PC-9 (cell line): ENCODE measurements around the gene NPB. TPM values are rescaled to one million over a fixed set of nuclear protein-coding genes. Genes with fewer than 3 reads are reported as not detected.

Experiments
- BruUV-seq: library from RNA; stranded (reverse); fragments of 400-500 nt; replicated peaks from 2 replicates; lab custom pipeline; 2021; lab: Mats Ljungman, UMichigan
- CTCF ChIA-PET: fragments of 300-600 bp; sonication (Branson Sonifier 250); formaldehyde crosslinking; loops from one replicate; lab custom pipeline; 2022; ENCODE audit warnings: antibody characterized with exemption; lab: Charles Lee
- POLR2A ChIA-PET: fragments of 300-600 bp; sonication (Branson Sonifier 250); formaldehyde crosslinking; loops from one replicate; lab custom pipeline; 2022; ENCODE audit warnings: antibody characterized with exemption; ENCODE audit not compliant: unreplicated experiment; lab: Charles Lee
- DNase-seq, 2 experiments: peaks; one replicate each; pipeline versions ENCODE4 v3.0.0 to v3.0.0-alpha.2; 2015 to 2022; ENCODE audit warnings: mixed read lengths in 1 of 2
- H2AFZ ChIP-seq: fragments of 200-600 bp; sonication (generic); 2 replicates; pipeline ENCODE4 v1.8.1; 2017; ENCODE audit warnings: antibody characterized with exemption
- H3F3A ChIP-seq: fragments of 200-600 bp; sonication (generic); 2 replicates; pipeline ENCODE4 v1.8.1; 2017; ENCODE audit warnings: antibody characterized with exemption, mild to moderate bottlenecking, low read depth; ENCODE audit not compliant: insufficient read depth
- H3K27ac ChIP-seq: fragments of 200-600 bp; sonication (generic); 2 replicates; pipeline ENCODE4 v1.6.1; 2016; ENCODE audit warnings: mixed run types
- H3K27me3 ChIP-seq: fragments of 200-600 bp; sonication (generic); 2 replicates; pipeline ENCODE4 v1.6.1; 2016; ENCODE audit warnings: low read depth, mixed run types; ENCODE audit not compliant: insufficient read depth
- H3K36me3 ChIP-seq: fragments of 200-600 bp; sonication (generic); 2 replicates; pipeline ENCODE4 v1.6.1; 2016; ENCODE audit warnings: low read depth, mixed run types
- H3K4me1 ChIP-seq: fragments of 200-600 bp; sonication (generic); replicated peaks from 2 replicates; pipeline ENCODE4 v1.6.1; 2016; ENCODE audit warnings: mixed run types; ENCODE audit not compliant: insufficient read depth
- H3K4me2 ChIP-seq: fragments of 200-600 bp; sonication (generic); 2 replicates; pipeline ENCODE4 v1.6.1; 2017; ENCODE audit warnings: mixed run types
- H3K4me3 ChIP-seq: fragments of 200-600 bp; sonication (generic); 2 replicates; pipeline ENCODE4 v1.6.1; 2016; ENCODE audit warnings: mixed run types
- H3K79me2 ChIP-seq: fragments of 200-600 bp; sonication (generic); 2 replicates; pipeline ENCODE4 v1.6.1; 2017; ENCODE audit warnings: low read depth, mixed run types
- H3K9me2 ChIP-seq: fragments of 200-600 bp; sonication (generic); 2 replicates; pipeline ENCODE4 v1.8.1; 2017; ENCODE audit warnings: mild to moderate bottlenecking; ENCODE audit not compliant: insufficient read depth
- H3K9me3 ChIP-seq: fragments of 200-600 bp; sonication (generic); 2 replicates; pipeline ENCODE4 v1.8.1; 2016; ENCODE audit warnings: low read depth; ENCODE audit not compliant: insufficient read depth
- H4K20me1 ChIP-seq: fragments of 200-600 bp; sonication (generic); 2 replicates; pipeline ENCODE4 v1.8.1; 2017; ENCODE audit not compliant: insufficient read depth
- CTCF ChIP-seq: fragments of 200-600 bp; sonication (generic); conservative IDR thresholded peaks from 2 replicates; pipeline ENCODE4 v1.6.1; 2017; ENCODE audit warnings: mixed run types, antibody characterized with exemption, mild to moderate bottlenecking, moderate library complexity
- EZH2 ChIP-seq: fragments of 200-600 bp; sonication (generic); IDR thresholded peaks from 2 replicates; pipeline ENCODE4 v1.8.0; 2017; ENCODE audit warnings: antibody characterized with exemption, low read depth
- intact Hi-C: fragments of 100-400 bp; cut with micrococcal nuclease; formaldehyde crosslinking; loops from one replicate; pipeline ENCODE4 v1.10.0; 2022; ENCODE audit not compliant: unreplicated experiment
- total RNA-seq: library from RNA; stranded (reverse); gene quantifications from 2 replicates; pipeline ENCODE4 v1.2.3, GENCODE V29; 2021

Gene NPB
- total RNA-seq, 1 experiment from 2014 or later, result 1.1 TPM

GRCh38 chr17:81858170-81858966 is 43.7 kb upstream of the NPB start:
- H3K4me3 ChIP-seq, result no peak overlapping the region; the same call in 1 of the 2 replicates
- ChIA-PET POLR2A (no interaction called here), CTCF (interaction anchor here (0.5 kb wide), 1 partner anchor 636 kb away, joined by 15 read pairs; the partner anchor contains the start of gene CEP131)
- no peaks in the 10 kb centered on the region for H3K9me2 ChIP-seq
- H2AFZ ChIP-seq, result no peak overlapping the region
- peaks cover 7% of the 10 kb centered on the region; the same call in 1 of the 2 replicates for H3K36me3 ChIP-seq
- intact Hi-C loops, result no loop called here
- TF ChIP-seq CTCF, result no peak
- DNase-seq, result no peak
- H3K79me2 ChIP-seq, result peaks cover 61% of the 10 kb centered on the region
- no peaks in the 10 kb centered on the region for H3K27me3 ChIP-seq
- no peaks in the 10 kb centered on the region for H3K4me1 ChIP-seq
- H3K9me3 ChIP-seq, result no peaks in the 10 kb centered on the region
- H3F3A ChIP-seq, result peaks cover 8% of the 10 kb centered on the region; the same call in 1 of the 2 replicates
- no peak overlapping the region for H3K27ac ChIP-seq
- peaks cover 25% of the 10 kb centered on the region for H4K20me1 ChIP-seq
- peak overlapping the region; percentile 94 for H3K4me2 ChIP-seq
- no TSS peak for BruUV-seq

GRCh38 chr17:81858967-81859905 is 42.8 kb upstream of the NPB start:
- Histone ChIP-seq H4K20me1 (peaks cover 30% of the 10 kb centered on the region), H3K79me2 (peaks cover 70% of the 10 kb centered on the region), H2AFZ (no peak overlapping the region), H3F3A (peaks cover 9% of the 10 kb centered on the region; the same call in 1 of the 2 replicates), H3K27me3 (no peaks in the 10 kb centered on the region), H3K9me2 (no peaks in the 10 kb centered on the region), H3K9me3 (no peaks in the 10 kb centered on the region), H3K4me3 (peak overlapping the region; percentile 91), H3K4me2 (peak overlapping the region; percentile 94), H3K27ac (peak overlapping the region; percentile 66; the same call in 1 of the 2 replicates), H3K4me1 (no peaks in the 10 kb centered on the region), H3K36me3 (peaks cover 10% of the 10 kb centered on the region; the same call in 1 of the 2 replicates)
- ChIA-PET POLR2A (interaction anchor here (0.6 to 0.7 kb wide), 4 partner anchors 69 to 870 kb away, joined by 3 to 6 read pairs (median 4); partner anchors contain the start of gene FSCN2), CTCF (no interaction called here)
- BruUV-seq, result TSS peak; percentile 35
- TF ChIP-seq EZH2, result no peak
- no peak for TF ChIP-seq CTCF
- intact Hi-C loops, result loop anchor here (1.0 kb wide), 1 partner anchor 27 kb away; no protein-coding TSS in a partner anchor
- no peak for DNase-seq
